GM12878 (cell line): ENCODE results near the gene ARHGAP40. TPM values are rescaled to one million over a fixed set of nuclear protein-coding genes. Genes with fewer than 3 reads are reported as not detected.

Experiments used
- ATAC-seq: fragments of 200-7000 bp; cut with Tn5 transposase; 3 replicates; pipeline ENCODE4 v1.9.1; 2020; ENCODE audit warnings: mild to moderate bottlenecking, moderate library complexity
- BruUV-seq: library from RNA; stranded (reverse); fragments of 400-500 nt; replicated peaks from 2 replicates; lab custom pipeline; 2021; lab: Mats Ljungman, UMichigan
- CTCF ChIA-PET: fragments of 300-600 bp; sonication (Branson Sonifier 250); formaldehyde crosslinking; extraction: SDS; loops from one replicate; lab custom pipeline; 2021; ENCODE audit warnings: inconsistent platforms; lab: Yijun Ruan, JAX
- POLR2A ChIA-PET: fragments of 350-600 bp; formaldehyde crosslinking; extraction: SDS; loops from one replicate; lab custom pipeline; 2021; ENCODE audit warnings: inconsistent platforms; lab: Charles Lee
- RAD21 ChIA-PET: fragments of 300-600 bp; sonication (Branson Sonifier 250); formaldehyde crosslinking; loops from one replicate; lab custom pipeline; 2023; ENCODE audit warnings: antibody characterized with exemption; ENCODE audit not compliant: unreplicated experiment; lab: Charles Lee
- SMC1A ChIA-PET: fragments of 300-600 bp; sonication (Branson Sonifier 250); formaldehyde crosslinking; loops from one replicate; lab custom pipeline; 2023; ENCODE audit not compliant: unreplicated experiment, uncharacterized antibody; lab: Charles Lee
- DNase-seq: peaks from one replicate; pipeline ENCODE4 v3.0.0-alpha.2; 2011; ENCODE audit warnings: low read depth, low spot score
- FAIRE-seq: peaks from 3 replicates; lab custom pipeline; 2011; peaks lifted over from hg19 to GRCh38; lab: Jason Lieb, UNC
- H2AFZ ChIP-seq: 2 replicates; pipeline ENCODE4 v1.6.0; 2011; ENCODE audit warnings: low read depth, low read length, control low read depth; ENCODE audit not compliant: control insufficient read depth
- H3K27ac ChIP-seq: 2 replicates; pipeline ENCODE4 v1.5.1; 2011; ENCODE audit warnings: control low read depth; ENCODE audit not compliant: control insufficient read depth, insufficient read depth
- H3K27me3 ChIP-seq, 2 experiments: replicated peaks in 1 of 2; 2 replicates each; pipeline versions ENCODE4 v1.6.0 to v1.6.1; 2011; ENCODE audit warnings: low read length in 1 of 2; ENCODE audit not compliant: control insufficient read depth in 2 of 2, insufficient read depth in 2 of 2
- H3K36me3 ChIP-seq, 2 experiments: 2 replicates each; pipeline ENCODE4 v1.5.1; 2011; ENCODE audit warnings: low read length in 1 of 2; ENCODE audit not compliant: control insufficient read depth in 2 of 2, insufficient read depth in 2 of 2
- H3K4me1 ChIP-seq: 2 replicates; pipeline ENCODE4 v1.6.1; 2011; ENCODE audit warnings: mild to moderate bottlenecking, low read length, moderate library complexity, mixed read lengths; ENCODE audit not compliant: control insufficient read depth, insufficient read depth
- H3K4me2 ChIP-seq: 2 replicates; pipeline ENCODE4 v1.6.0; 2011; ENCODE audit warnings: control low read depth; ENCODE audit not compliant: control insufficient read depth, insufficient read depth
- H3K4me3 ChIP-seq: fragments of 200-600 bp; sonication (generic); 2 replicates; pipeline ENCODE4 v1.5.1; 2016
- H3K79me2 ChIP-seq: 2 replicates; pipeline ENCODE4 v1.6.0; 2011; ENCODE audit warnings: low read length; ENCODE audit not compliant: control insufficient read depth, insufficient read depth
- H3K9ac ChIP-seq: 2 replicates; pipeline ENCODE4 v1.8.0; 2011; ENCODE audit warnings: low read length, control low read depth, mixed read lengths; ENCODE audit not compliant: control insufficient read depth, insufficient read depth
- H3K9me3 ChIP-seq: replicated peaks from 3 replicates; pipeline ENCODE4 v1.5.1; 2011; ENCODE audit warnings: mild to moderate bottlenecking, low read length; ENCODE audit not compliant: control insufficient read depth, insufficient read depth
- H4K20me1 ChIP-seq: 2 replicates; pipeline ENCODE4 v1.6.0; 2011; ENCODE audit not compliant: control insufficient read depth, insufficient read depth
- ATF7 ChIP-seq: fragments of 450-650 bp; IDR thresholded peaks from 2 replicates; pipeline ENCODE4 v1.6.1; 2016; ENCODE audit warnings: low read depth, mild to moderate bottlenecking
- BMI1 ChIP-seq: fragments of 450-650 bp; IDR thresholded peaks from 2 replicates; pipeline ENCODE4 v1.6.1; 2016; ENCODE audit warnings: mild to moderate bottlenecking, moderate library complexity, borderline replicate concordance
- CEBPZ ChIP-seq: fragments of 150-350 bp; IDR thresholded peaks from 2 replicates; pipeline ENCODE4 v1.6.1; 2016; ENCODE audit warnings: low read depth, low read length
- IRF5 ChIP-seq: fragments of 450-650 bp; IDR thresholded peaks from 2 replicates; pipeline ENCODE4 v1.6.1; 2017; ENCODE audit warnings: borderline replicate concordance
- MAX ChIP-seq: IDR thresholded peaks from 2 replicates; pipeline ENCODE4 v1.6.1; 2012; ENCODE audit warnings: low read depth, low read length, improper control_type of control experiment
- NBN ChIP-seq: fragments of 450-650 bp; IDR thresholded peaks from 2 replicates; pipeline ENCODE4 v1.6.1; 2016
- SMARCA5 ChIP-seq: fragments of 450-650 bp; IDR thresholded peaks from 2 replicates; pipeline ENCODE4 v1.6.1; 2017; ENCODE audit warnings: mild to moderate bottlenecking
- TBL1XR1 ChIP-seq: IDR thresholded peaks from 2 replicates; pipeline ENCODE4 v1.6.1; 2012; ENCODE audit warnings: low read depth, low read length, improper control_type of control experiment
- ZNF217 ChIP-seq: fragments of 450-650 bp; IDR thresholded peaks from 2 replicates; pipeline ENCODE4 v1.6.1; 2017; ENCODE audit warnings: antibody characterized with exemption, mild to moderate bottlenecking
- ZNF622 ChIP-seq: fragments of 450-650 bp; IDR thresholded peaks from 2 replicates; pipeline ENCODE4 v1.6.1; 2017; ENCODE audit warnings: mild to moderate bottlenecking, inconsistent platforms
- ZZZ3 ChIP-seq: IDR thresholded peaks from 2 replicates; pipeline ENCODE4 v1.6.1; 2011; ENCODE audit warnings: low read depth; ENCODE audit not compliant: control insufficient read depth, insufficient read length
- WGBS: methylation state at CpG from one replicate; pipeline ENCODE4 v1.1.6; 2016; ENCODE audit warnings: low lambda C conversion rate; ENCODE audit not compliant: insufficient replicate concordance, insufficient coverage; ENCODE audit errors: missing lambda C conversion rate; 5-methylcytosine and 5-hydroxymethylcytosine counted together
- in situ Hi-C: fragments of 300-500 bp; cut with MboI; formaldehyde crosslinking; loops from 9 replicates; pipeline ENCODE4 v1.14.3; 2018; ENCODE audit warnings: mixed read lengths
- intact Hi-C: fragments of 100-400 bp; cut with micrococcal nuclease; formaldehyde crosslinking; loops from one replicate; pipeline ENCODE4 v1.14.2; 2022; ENCODE audit not compliant: unreplicated experiment
- polyA plus RNA-seq, 11 experiments: library from polyadenylated mRNA; depleted of rRNA in 4 of 11; unstranded in 6 of 11; stranded (reverse) in 5 of 11; fragments of >200 nt; fragmentation: Nextera tagmentation in 4 of 11; fragmentation: Illumina TruSeq in 1 of 11; extraction: Ambion mirVana in 4 of 11; extraction: Trizol in 1 of 11; gene quantifications; 1 replicate in 1 of 11; 2 replicates in 10 of 11; pipeline versions ENCODE4 v1.2.1 to v1.2.3, GENCODE V29; 2011 to 2016; ENCODE audit warnings: inconsistent platforms in 2 of 11, missing spikeins in 2 of 11, low read depth in 1 of 11
- total RNA-seq, 4 experiments: library from RNA; depleted of rRNA in 3 of 4; stranded (reverse); fragments of >200 nt in 3 of 4; fragmentation: Illumina TruSeq in 1 of 4; extraction: Trizol in 1 of 4; gene quantifications; 2 replicates each; pipeline versions ENCODE4 v1.2.1 to v1.2.3, GENCODE V29; 2013 to 2021
- TF ChIP-seq, protein P1 (sequence below), 3 experiments: IDR thresholded peaks in 2 of 3; conservative IDR thresholded peaks in 1 of 3; 2 replicates each; pipeline ENCODE4 v1.5.1; 2011; ENCODE audit warnings: low read depth in 3 of 3, low read length in 3 of 3, mild to moderate bottlenecking in 3 of 3, control low read depth in 2 of 3, moderate library complexity in 2 of 3, inconsistent platforms in 1 of 3, mixed read lengths in 1 of 3; ENCODE audit not compliant: control insufficient read depth in 2 of 3, insufficient read depth in 1 of 3; ENCODE audit errors: extremely low read depth in 1 of 3
- TF ChIP-seq, protein P2 (sequence below): fragments of 450-650 bp; IDR thresholded peaks from 2 replicates; pipeline ENCODE4 v1.6.1; 2017; ENCODE audit warnings: mild to moderate bottlenecking, moderate library complexity

ARHGAP40 gene
- total and polyA plus RNA-seq, 10 of the 15 experiments (the other 5 are each of a cell fraction or from before 2014, with no cell fraction given), result 0.06 to 0.07 TPM; not detected in 8

DNA sequence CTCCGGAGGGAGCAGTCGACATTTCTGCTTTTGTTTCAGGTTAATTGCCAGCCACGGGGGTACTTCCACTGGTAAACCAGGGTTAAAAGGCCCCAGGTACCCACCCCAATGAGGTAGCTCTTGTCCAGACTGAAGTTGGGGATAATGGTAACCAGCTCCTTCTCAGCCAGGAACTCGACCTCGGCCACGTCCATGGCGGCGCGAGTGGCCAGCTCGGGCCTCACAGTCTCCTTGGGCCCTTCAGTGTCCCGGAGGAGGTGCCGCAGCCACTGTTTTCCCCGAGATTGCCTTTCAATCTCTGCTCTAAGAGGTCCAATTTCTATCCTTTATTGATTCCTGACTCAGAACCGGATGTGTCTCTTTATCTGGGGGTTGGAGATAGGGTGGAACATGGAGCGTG, 13.7 kb downstream of the ARHGAP40 start:
- Histone ChIP-seq H3K36me3 (no peaks in the 10 kb centered on the region), H3K27me3 (peaks cover 0 to 3% of the 10 kb centered on the region in 2 experiments; a peak in 2 of 4 replicates), H3K9ac (no peak overlapping the region), H3K4me2 (no peak overlapping the region), H3K4me1 (no peaks in the 10 kb centered on the region), H4K20me1 (no peaks in the 10 kb centered on the region), H3K4me3 (no peak overlapping the region), H3K79me2 (no peaks in the 10 kb centered on the region), H3K9me3 (no peaks in the 10 kb centered on the region), H2AFZ (no peak overlapping the region), H3K27ac (no peak overlapping the region)
- BruUV-seq, result no TSS peak
- 53% methylated on average over 15 of the region's 15 CpGs for WGBS
- in situ Hi-C loops, result no loop called here
- no peak for DNase-seq
- TF ChIP-seq ATF7 (no peak), ZNF622 (no peak), NBN (no peak), MAX (no peak), CEBPZ (no peak), IRF5 (no peak), ZNF217 (no peak), BMI1 (no peak), SMARCA5 (no peak), ZZZ3 (no peak), TBL1XR1 (no peak)
- TF ChIP-seq, protein P1, sequence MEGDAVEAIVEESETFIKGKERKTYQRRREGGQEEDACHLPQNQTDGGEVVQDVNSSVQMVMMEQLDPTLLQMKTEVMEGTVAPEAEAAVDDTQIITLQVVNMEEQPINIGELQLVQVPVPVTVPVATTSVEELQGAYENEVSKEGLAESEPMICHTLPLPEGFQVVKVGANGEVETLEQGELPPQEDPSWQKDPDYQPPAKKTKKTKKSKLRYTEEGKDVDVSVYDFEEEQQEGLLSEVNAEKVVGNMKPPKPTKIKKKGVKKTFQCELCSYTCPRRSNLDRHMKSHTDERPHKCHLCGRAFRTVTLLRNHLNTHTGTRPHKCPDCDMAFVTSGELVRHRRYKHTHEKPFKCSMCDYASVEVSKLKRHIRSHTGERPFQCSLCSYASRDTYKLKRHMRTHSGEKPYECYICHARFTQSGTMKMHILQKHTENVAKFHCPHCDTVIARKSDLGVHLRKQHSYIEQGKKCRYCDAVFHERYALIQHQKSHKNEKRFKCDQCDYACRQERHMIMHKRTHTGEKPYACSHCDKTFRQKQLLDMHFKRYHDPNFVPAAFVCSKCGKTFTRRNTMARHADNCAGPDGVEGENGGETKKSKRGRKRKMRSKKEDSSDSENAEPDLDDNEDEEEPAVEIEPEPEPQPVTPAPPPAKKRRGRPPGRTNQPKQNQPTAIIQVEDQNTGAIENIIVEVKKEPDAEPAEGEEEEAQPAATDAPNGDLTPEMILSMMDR (IDR thresholded peaks at IDR 0.05 in 2 of 3, conservative IDR thresholded peaks at IDR 0.05 in 1 of 3; ENCODE audit: control insufficient read depth in 2 of 3, extremely low read depth in 1 of 3, insufficient read depth in 1 of 3, low read depth in 3 of 3, low read length in 3 of 3), result no peak
- TF ChIP-seq, protein P2, sequence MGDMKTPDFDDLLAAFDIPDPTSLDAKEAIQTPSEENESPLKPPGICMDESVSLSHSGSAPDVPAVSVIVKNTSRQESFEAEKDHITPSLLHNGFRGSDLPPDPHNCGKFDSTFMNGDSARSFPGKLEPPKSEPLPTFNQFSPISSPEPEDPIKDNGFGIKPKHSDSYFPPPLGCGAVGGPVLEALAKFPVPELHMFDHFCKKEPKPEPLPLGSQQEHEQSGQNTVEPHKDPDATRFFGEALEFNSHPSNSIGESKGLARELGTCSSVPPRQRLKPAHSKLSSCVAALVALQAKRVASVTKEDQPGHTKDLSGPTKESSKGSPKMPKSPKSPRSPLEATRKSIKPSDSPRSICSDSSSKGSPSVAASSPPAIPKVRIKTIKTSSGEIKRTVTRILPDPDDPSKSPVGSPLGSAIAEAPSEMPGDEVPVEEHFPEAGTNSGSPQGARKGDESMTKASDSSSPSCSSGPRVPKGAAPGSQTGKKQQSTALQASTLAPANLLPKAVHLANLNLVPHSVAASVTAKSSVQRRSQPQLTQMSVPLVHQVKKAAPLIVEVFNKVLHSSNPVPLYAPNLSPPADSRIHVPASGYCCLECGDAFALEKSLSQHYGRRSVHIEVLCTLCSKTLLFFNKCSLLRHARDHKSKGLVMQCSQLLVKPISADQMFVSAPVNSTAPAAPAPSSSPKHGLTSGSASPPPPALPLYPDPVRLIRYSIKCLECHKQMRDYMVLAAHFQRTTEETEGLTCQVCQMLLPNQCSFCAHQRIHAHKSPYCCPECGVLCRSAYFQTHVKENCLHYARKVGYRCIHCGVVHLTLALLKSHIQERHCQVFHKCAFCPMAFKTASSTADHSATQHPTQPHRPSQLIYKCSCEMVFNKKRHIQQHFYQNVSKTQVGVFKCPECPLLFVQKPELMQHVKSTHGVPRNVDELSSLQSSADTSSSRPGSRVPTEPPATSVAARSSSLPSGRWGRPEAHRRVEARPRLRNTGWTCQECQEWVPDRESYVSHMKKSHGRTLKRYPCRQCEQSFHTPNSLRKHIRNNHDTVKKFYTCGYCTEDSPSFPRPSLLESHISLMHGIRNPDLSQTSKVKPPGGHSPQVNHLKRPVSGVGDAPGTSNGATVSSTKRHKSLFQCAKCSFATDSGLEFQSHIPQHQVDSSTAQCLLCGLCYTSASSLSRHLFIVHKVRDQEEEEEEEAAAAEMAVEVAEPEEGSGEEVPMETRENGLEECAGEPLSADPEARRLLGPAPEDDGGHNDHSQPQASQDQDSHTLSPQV, result no peak
- ChIA-PET SMC1A (no interaction called here), RAD21 (no interaction called here), CTCF (no interaction called here), POLR2A (no interaction called here)
- no peak for ATAC-seq
- intact Hi-C loops, result no loop called here
- no peak for FAIRE-seq
